Cerebellar cortex (tissue), 1 donor: Measurements from ENCODE around the gene AKR1C2.
"Not testable (repeated sequence)": the region's sequence is repeated elsewhere in the genome, so short reads cannot be mapped to it uniquely, and the experiment has no call there.

ENCODE experiments used
- DNase-seq: peaks from one replicate; pipeline ENCODE4 v3.0.0-alpha.2; 2015; ENCODE audit warnings: low spot score

The AKR1C2 gene

GRCh38 chr10:5023177-5023805, 19.6 kb upstream of the AKR1C2 start:
- no peak for DNase-seq

DNA sequence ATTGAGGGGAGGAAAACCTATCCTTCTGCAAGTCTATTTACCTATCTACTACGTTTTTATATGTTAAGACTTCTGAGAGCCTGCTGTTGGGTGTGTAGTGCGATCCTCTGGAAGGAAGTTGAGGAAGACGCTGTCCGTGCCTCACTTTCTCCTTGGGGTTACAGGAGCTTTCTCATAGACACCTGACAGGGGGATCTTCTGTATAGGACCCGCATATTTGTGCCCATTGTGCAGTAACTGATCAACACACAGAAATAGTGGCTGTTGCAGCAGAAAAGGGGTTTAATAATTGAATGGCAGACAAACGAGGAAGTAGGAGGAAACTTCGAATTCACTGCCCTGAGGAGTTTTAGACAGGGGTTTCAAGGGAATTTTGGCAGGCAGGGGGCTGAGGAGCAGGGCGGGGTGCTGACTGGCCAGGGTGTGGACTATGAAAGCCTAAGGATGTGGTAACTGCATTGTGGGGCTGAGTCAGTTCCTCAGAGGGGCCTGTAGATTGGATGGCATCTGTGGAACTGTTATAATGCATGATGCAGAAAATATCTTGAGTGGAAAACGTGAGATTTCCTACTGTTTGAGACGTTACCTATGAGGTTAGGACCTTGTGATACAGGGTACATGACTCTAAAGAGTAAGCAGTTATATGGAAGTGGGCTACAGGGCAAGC, 18.1 kb upstream of the AKR1C2 start:
- not testable (repeated sequence) for DNase-seq

GRCh38 chr10:5019770-5020612, 16.3 kb upstream of the AKR1C2 start:
- DNase-seq, result not testable (repeated sequence)

GRCh38 chr10:5018671-5019277, 15.1 kb upstream of the AKR1C2 start:
- DNase-seq, result not testable (repeated sequence)

DNA sequence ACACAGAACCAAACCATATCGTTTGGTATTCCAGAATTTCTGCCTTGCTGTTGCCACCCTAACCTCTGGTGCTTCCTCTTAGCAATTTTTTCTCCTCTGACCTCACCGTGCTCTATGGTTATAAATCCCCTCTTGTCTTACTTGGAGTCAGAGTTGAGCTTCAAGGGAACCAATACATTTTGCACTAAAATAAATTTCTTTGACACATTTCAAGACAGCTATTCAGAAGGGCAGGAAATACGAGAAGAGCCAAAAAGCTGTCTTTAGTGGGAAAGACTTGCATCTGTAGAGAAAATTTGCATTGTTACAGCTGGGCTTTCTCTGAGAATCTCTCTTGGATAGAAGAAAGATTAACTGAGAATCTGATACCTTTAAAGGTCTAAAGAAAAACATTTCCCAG, 14.5 kb upstream of the AKR1C2 start:
- no peak for DNase-seq

- no peak for DNase-seq
These were observed 11.3 kb upstream of the AKR1C2 start for GRCh38 chr10:5014936-5015335.

GRCh38 chr10:5014200-5014910, 10.7 kb upstream of the AKR1C2 start:
- DNase-seq, result not testable (repeated sequence)

GRCh38 chr10:5013385-5013784, 9.7 kb upstream of the AKR1C2 start:
- no peak for DNase-seq

DNA sequence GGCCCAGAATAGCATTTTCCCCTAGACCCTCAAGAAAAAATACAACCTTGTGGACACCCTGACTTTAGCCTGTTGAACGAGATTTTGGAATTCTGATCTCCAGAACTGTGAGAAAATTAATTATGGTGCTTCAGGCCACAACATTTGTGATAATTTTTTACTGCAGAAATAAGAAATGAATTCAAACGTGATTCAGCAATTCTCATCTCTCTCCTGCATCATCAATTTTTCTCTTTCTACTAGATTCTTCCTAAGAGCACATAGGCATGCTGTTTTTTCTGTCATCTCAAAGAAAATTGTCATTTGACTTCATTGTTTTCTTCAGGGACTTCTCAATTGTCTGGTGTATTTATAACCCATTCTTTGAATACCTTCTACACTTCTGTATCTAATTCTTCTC, 8.9 kb upstream of the AKR1C2 start:
- no peak for DNase-seq

DNA sequence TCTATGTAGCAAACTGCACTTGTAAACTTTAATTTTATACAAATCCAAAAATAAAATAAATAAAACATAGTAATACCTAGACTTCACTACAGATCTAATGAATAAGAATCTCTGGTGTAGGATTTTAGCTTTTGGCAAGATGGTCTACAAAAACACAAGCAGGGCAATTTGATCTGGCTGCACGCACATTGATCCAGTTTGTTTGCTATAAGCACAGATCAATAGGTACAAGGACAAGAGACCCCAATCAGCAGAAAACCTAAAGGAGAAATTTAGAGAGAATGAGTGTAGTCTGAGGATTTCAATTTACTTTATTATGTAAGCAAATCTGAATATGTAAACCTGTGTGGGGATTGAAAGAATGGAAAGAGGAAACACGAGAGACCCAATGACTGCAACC, 7.7 kb upstream of the AKR1C2 start:
- DNase-seq, result not testable (repeated sequence)

- DNase-seq, result not testable (repeated sequence)
These were observed 6.4 kb upstream of the AKR1C2 start for GRCh38 chr10:5010043-5010442.

DNA sequence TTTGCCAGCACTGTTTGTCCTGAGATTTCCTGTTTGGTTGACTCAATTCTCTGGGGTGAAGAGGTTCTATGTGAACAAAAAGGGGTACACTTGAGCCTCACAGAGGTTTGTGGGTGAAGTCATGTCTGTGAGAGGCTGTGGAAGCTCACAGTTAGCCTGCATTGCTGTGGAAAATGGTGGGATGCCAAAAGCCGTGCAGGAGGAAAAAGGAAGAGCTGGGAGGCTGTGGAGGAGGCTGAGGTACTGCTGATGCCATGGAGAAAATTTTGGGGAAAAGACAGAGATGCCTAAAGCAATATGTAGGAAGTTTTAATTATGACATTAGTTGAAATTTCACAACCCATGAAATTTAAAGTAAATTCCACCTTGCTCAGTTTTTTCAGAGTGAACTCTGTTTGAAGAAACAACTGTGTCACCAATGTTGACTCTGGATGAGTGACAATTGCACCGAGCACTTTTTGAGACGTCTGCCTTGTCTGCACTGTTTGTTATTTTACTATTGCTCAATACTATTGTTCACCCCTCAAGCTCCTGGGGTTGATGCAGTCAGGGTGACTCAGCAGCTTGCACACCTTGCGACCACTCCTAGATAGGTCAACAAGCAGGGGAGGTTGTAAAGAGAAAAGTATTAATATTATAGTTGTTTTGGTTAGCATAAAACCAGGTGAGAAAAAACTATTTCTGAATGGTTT, 5.3 kb upstream of the AKR1C2 start:
- DNase-seq, result not testable (repeated sequence)

DNA sequence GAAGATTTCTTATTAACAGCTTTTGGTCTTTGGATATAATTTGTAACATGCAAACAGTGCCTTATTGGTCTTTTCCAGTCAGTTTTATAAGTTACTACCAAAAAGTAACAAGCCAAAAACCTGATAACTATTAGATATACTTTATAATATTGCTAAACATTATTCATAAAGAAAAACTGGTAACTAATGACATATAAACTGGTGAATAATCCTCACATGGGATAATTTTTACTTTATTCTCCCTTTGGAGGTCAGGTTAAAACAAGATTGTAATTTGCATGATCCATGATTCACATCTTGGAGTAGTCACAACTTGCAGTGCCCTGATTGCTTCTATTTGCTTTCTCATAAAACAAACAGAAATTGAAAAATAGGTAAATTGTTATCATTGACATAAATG, 844 bp upstream of the AKR1C2 start:
- DNase-seq, result not testable (repeated sequence)

DNA sequence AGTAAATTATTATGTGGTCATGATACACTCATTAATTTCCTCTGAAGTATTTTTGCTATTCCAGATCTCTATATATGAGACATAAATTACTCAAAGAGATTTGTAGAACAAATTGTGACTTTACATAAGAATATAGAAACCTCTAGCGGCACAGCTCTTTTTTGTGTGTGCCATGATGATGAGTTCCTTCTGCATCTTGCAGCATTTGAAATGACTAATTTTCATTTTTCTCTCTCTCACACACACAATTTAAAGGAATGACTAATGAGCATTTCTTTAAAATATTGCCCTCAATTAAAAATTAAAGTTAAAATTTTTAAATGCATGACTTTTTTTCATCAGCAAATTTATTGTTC, 351 bp upstream of the AKR1C2 start:
- not testable (repeated sequence) for DNase-seq

- no peak for DNase-seq
These were observed 1.5 kb downstream of the AKR1C2 start for GRCh38 chr10:5002013-5002727.

DNA sequence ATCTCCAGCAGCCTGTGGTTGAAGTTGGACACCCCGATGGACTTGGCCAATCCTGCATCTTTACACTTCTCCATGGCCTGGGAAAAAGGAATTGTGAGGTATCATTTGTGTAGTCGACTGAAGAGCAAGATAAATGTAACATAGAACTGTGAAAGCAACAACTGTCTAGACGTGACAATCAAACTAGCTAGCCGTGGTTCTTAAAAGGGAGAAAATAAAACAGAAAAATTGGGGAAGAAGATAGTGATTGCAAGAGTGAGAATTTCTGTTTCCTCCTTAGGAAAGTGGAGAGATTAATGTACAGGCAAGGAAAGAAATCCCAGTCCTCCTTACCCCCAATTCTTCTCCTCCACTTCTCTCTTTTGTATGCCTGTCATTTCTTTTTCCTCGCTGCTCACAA, 5.0 kb downstream of the AKR1C2 start:
- DNase-seq, result no peak

DNA sequence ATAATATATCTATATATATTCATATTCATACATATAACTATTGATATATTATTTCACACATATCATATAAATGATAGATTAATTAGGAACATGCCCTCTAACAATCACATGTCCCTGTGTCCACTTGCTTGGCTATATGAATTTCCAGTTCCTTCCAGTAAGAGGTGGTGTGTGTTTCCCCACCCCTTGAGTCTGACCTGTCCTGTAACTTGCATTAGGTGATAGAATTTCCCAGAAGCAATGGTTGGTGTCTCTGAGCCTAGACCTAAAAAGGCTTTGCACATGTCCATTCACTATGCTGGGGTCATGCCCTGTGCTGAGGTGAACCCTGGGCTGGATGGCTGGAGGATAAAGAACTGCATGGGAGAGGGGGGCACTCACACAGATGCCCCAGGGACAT, 9.4 kb downstream of the AKR1C2 start:
- DNase-seq, result not testable (repeated sequence)

GRCh38 chr10:4992564-4992963, 11.1 kb downstream of the AKR1C2 start:
- not testable (repeated sequence) for DNase-seq

- not testable (repeated sequence) for DNase-seq
These were observed 12.2 kb downstream of the AKR1C2 start for GRCh38 chr10:4991463-4991862.

- DNase-seq, result no peak
These were observed 13.4 kb downstream of the AKR1C2 start for GRCh38 chr10:4990217-4990616.
